Bone marrow (tissue), 2 donors: ENCODE data around the gene DDIT4L.
"Not testable (repeated sequence)": the region's sequence is repeated elsewhere in the genome, so short reads cannot be mapped to it uniquely, and the experiment has no call there.

Experiments used
- DNase-seq, 2 donors: peaks; one replicate each; lab custom pipeline; 2025; lab: John Stamatoyannopoulos, UW

Gene DDIT4L

DNA sequence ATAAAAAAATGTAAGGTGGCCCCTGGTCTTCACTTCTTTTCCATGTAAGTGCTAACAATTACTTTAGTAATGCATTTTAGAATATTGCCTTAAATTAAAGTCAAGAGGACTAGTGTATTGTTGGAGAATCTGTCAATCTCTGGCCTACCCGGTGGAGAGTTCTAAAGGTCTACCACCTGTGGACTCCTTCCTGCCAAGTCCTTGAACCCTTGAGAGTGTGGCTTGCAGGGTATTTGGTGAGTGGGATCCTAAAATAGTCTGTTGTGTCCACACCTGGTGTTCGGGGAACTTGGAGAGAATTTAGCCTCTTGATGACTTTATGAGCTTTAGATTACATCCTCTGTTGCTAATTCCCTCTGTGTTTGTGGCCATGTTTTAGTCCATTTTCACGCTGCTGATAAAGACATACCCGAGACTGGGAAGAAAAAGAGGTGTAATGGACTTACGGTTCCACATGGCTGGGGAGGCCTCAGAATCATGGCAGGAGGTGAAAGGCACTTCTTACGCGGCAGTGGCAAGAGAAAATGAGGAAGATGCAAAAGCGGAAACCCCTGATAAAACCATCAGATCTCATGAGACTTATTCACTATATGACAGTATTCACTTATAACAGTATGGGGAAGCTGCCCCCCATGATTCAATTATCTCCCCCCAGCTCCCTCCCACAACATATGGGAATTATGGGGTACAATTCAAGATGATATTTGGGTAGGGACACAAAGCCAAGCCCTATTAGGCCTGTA, 23.8 kb downstream of the DDIT4L start:
- DNase-seq: no peak

DNA sequence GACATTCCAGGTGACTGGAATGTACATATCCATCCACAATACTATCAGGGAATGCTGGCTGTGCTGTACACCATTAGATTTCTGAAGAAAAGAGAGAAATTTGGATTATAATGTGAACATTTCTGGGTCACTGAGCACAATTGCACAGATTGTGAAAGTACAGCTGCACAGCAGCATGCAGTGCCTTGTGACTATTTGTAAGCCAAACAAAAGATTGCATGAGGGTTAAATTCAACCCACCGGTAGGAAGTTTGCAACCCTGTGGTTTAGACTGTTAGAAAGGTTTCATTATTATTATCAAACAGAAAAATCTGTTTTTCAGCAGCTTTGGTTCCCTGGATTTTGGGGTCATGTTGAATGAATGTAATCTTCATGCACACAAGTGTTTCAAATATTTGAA, 24.5 kb downstream of the DDIT4L start:
- DNase-seq: no peak

DNA sequence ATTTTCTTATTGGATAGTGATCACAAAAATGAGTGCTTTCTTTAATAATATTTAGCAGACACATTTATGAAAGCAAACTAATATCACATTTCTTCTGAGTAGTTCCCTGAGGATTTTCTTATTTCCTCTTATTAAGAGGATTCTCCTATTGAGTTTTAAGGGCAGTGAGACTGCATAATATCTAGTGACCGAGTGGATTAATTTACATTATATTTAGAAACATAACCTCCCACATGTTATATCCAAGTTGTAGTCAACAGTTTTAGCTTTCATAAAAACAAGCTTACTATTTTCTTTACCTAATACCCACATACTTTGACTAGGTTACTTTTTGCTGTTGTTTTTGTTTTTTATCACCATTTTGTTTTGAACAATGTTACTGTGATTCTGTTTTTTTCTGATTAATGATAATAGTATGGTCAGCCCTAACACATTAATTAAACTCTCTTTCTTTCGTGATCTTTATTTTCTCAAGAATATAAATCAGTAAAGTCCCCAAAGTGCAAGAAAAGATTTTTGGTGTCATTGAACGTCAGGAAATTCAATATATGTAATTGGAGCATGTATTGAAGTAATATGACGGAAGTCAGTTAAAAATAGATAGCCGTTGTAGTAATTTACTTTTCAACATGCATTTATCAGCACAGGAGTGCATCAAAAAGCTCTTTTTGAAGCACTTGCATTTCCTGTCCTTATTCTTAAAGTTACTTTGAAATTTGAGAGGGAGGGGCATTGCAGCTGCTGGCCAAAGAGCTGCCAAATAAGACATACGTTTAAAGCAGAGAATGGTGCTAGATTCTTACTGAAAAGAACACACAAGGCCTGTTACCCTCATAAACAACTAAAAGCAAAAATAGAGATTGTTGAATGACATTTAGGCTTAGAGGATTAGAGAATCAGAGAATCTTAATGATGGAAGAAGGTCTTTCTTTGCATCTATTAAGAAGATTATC, 25.2 kb downstream of the DDIT4L start:
- no peak for DNase-seq

DNA sequence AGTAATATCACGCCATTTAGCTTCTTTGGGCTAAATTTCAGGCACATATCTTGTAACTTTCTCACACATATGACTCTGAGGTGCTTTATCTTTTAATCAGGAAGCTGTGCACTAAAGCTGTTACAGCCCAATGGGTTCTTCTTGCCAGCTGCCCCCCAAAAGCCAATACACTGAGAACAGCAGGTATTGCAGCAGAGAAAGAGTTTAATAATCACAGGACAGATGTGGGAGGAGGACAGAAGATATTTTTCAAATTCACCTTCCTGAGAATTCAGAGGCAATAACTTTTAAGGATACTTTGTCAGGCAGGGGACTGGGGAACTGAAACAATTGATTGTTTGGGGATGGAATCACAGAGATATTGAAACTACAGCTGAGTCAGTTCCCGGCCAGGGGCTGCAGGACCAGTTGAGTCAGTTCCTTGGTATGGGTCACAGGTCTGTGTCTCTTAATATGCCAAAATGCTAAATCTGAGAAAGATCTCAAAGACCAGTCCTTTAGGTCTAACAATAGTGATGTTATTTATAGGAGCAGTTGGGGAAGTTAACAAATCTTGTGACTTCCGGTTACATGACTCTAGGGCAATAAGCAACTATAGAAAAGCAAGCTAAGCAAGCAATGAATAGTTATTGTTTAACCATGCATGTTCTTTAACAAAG, 28.1 kb downstream of the DDIT4L start:
- no peak for DNase-seq

DNA sequence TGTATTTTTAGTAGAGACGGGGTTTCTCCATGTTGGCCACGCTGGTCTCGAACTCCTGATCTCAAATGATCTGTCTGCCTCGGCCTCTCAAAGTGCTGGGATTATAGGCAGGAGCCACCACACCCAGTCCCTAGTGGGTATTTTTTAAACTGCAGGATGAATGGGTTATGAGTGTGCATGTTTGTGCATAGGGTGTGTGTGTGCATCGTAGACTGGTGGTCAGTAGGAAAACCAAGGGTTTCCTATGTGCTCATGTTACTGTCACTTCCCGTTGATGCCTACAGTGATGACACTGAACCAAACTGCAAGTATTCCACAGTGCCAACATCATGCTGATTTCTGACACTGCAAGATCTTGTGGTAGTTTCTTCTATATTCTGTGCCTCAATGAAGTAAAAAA, 41.1 kb downstream of the DDIT4L start:
- no peak for DNase-seq

DNA sequence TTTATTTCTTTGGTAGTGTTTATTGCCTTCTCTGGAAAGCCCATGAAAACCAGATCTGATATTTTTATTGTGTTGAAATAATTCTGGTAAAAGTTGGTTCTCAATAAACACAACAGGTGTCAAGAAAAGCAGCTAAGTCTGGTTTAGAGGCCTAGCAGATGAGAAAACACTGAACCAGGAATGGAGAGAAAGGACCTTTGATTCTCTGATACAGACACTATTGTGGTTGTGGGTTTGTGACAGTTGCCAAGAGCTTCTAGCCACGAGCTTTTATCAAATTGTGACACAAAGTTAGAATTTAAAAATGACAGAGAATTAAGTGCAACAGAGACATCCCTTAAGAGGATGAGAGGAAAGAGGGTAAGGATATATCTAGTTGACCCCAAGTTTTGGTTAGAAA, 42.6 kb downstream of the DDIT4L start:
- no peak for DNase-seq

DNA sequence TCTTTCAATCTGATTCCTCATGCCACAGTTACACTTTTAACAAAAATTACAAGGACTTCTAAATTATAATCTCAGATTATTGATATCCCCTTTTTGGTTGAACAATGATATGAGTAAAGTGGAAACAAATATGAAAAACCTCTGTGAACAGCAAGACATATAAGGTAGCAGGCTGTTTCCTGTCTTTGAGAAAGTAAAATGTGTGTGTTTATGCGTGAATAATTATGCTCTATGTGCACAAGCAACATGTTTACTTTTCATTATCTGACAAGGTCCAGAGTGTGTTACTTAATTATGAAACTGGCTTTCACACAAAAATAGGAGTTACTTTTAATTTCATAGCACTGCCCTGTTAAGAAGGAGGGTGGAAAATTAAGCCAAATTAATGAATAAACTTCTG, 43.1 kb downstream of the DDIT4L start:
- no peak for DNase-seq

DNA sequence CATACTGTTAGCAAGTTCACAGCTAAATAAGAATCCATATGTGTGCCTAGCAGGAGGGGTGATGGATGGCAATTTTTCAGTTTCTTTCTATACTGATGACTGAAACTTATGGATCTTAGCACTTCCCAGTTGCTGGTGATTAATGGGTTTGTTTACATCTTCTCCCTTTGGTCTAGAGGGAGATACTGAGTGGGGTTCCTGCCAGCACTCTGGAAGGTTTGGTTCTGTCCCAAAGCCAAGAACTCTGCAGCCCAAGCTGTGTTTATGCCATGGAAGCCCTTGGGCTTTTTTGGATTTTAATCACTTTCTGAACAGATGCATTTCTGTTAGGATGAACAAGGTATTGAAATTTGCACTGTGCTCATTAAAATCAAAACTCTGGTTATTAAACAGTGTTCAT, 43.5 kb downstream of the DDIT4L start:
- no peak for DNase-seq

DNA sequence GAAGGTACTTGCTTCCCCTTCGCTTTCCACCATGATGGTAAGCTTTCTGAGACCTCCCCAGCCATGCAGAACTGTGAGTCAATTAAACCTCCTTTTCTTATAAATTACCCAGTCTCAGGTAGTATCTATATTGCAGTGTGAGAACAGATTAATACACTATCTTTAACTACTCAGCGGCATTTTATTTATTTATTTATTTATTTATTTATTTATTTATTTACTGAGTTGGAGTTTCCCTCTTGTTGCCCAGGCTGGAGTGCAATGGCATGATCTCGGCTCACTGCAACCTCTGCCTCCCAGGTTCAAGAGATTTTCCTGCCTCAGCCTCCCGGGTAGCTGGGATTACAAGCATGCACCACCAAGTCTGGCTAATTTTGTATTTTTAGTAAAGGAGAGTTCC, 52.9 kb downstream of the DDIT4L start:
- not testable (repeated sequence) for DNase-seq
